Measurements from ENCODE around the gene NTNG1.

NTNG1 gene

GRCh38 chr1:107459204-107459904, 318.5 kb downstream of the NTNG1 start:
- no peak for DNase-seq (ENCODE audit: low read depth)

GRCh38 chr1:107460035-107460434, 319.2 kb downstream of the NTNG1 start:
- DNase-seq (ENCODE audit: low read depth) = no peak

- no peak for DNase-seq (ENCODE audit: low read depth)
Measured at GRCh38 chr1:107464827-107465226, 324.0 kb downstream of the NTNG1 start.

DNA sequence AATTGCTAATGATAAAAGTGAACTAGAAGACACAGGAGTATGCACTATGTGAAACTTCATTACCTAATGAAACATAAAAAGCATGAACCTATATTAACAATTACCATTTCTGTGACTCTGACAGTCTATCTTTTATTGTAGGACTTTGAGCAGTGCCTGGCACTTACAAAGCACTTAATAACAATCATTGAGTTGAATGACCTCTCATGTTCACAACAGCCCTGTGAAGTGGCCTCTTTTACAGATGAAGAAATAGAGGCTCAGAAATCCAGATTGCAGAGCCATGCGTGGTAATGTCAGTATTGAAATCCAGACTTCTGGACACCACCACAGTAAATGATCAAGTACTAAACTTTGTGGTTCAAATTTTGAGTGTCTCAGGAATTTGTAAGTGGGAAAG, 326.4 kb downstream of the NTNG1 start:
- no peak for DNase-seq (ENCODE audit: low read depth)

- no peak for DNase-seq (ENCODE audit: low read depth)
Measured at GRCh38 chr1:107467811-107468210, 327.0 kb downstream of the NTNG1 start.

DNA sequence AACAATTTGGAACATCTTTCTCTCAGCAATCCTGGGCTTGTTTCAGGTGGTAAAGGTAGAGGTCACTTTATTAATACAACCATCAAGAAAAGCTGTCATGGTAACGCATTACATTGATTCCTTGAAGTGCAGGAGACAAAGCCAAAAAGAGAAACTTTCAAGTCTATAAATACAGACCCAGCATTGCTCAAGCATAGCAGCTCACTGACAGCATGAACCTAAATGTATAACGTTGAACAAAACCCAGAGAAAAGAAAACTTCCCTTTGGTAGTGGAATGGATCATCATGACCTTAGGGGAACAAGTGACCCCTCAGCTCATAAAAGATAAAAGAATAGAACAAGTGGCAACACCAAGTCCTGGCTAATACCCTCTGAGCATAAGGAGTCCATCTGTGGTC, 332.2 kb downstream of the NTNG1 start:
- no peak for DNase-seq (ENCODE audit: low read depth)

GRCh38 chr1:107474877-107475612, 334.2 kb downstream of the NTNG1 start:
- no peak for DNase-seq (ENCODE audit: low read depth)

- no peak for DNase-seq (ENCODE audit: low read depth)
Measured at GRCh38 chr1:107477233-107477632, 336.4 kb downstream of the NTNG1 start.

DNA sequence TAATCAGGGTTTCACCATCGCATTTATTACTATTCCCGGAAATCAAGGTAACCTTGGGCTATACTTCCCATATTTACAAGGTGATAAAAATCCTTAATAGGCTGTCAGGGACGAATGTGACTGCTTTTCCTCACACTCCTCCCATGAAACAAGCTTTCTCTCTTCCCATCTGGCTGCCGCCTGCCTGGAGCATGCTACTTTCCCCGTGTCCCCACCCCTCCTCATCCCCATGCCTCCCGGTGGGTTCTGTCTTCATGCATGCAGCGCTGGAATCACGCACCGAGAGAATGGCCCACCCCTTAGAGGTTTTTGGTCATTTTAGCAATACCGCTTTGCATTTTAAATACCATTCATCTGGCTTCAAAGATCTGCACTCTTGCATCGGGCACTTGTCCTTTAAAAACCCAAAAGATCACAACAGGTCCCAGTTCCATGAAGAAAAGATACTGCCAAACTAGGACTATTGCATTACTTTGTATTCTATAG, 339.1 kb downstream of the NTNG1 start:
- no peak for DNase-seq (ENCODE audit: low read depth)

DNA sequence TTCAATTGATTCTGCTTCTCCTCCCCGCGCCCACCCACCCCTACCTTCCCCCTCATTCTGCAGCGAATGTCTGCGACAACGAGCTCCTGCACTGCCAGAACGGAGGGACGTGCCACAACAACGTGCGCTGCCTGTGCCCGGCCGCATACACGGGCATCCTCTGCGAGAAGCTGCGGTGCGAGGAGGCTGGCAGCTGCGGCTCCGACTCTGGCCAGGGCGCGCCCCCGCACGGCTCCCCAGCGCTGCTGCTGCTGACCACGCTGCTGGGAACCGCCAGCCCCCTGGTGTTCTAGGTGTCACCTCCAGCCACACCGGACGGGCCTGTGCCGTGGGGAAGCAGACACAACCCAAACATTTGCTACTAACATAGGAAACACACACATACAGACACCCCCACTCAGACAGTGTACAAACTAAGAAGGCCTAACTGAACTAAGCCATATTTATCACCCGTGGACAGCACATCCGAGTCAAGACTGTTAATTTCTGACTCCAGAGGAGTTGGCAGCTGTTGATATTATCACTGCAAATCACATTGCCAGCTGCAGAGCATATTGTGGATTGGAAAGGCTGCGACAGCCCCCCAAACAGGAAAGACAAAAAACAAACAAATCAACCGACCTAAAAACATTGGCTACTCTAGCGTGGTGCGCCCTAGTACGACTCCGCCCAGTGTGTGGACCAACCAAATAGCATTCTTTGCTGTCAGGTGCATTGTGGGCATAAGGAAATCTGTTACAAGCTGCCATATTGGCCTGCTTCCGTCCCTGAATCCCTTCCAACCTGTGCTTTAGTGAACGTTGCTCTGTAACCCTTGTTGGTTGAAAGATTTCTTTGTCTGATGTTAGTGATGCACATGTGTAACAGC, 339.9 kb downstream of the NTNG1 start:
- DNase-seq (ENCODE audit: low read depth) = no peak

DNA sequence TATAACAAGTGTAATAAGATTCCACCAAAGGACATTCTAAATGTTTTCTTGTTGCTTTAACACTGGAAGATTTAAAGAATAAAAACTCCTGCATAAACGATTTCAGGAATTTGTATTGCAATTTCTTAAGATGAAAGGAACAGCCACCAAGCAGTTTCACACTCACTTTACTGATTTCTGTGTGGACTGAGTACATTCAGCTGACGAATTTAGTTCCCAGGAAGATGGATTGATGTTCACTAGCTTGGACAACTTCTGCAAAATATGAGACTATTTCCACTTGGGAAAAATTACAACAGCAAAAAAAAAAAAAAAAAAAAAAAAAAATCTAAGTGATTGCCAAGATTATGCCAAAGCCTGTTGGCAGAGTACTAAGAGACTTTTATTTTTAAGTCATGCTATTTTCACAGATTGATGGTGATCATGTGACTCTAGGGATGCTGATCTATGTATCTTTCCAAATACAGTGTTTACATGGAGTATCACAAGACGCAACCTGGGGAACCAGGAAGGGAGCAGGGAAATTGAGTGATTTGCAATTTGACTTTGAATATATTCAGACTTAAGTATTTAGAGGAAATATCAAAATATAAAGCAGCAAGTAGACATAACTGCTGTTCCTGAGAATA, 341.0 kb downstream of the NTNG1 start:
- DNase-seq (ENCODE audit: low read depth) = no peak

GRCh38 chr1:107483949-107484348, 343.1 kb downstream of the NTNG1 start:
- DNase-seq (ENCODE audit: low read depth) = no peak

DNA sequence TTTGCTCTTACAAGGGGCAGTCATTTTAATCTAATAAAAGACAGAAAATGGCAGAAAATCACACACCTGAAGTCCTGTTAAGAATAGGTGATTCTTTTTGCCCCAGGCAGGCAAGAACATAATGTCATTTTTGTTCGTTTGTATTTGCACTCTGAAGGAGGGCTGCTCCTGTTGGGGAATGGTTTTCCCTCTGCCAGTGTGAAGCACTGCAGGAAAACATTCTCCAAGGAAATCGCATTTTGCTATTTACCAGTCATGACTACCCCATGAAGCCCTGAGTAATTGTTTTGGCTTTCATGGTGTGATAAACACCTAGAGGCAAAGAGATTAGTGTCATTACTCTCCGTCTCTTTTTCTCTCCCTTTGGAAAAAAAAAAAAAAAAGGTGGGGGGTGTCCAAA, 345.5 kb downstream of the NTNG1 start:
- no peak for DNase-seq (ENCODE audit: low read depth)

DNA sequence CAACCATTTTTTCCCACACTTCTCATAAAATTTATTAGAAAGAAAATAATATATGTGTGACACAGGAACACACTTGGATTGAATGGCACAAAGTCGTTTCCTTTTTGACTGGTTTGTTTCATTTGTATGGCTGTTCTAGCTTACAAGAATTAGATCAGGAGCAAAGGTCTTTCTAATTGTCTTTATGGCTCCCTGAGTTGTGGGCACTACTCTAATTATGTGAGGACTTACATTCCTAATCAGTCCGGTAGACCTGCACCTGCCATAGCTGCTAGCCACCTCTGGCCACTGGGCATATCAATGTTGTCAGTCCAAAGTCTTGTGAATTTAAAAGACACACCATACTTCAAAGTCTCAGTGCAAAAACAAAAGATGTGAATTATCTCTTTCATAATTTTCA, 346.7 kb downstream of the NTNG1 start:
- DNase-seq (ENCODE audit: low read depth) = no peak

GRCh38 chr1:107491582-107491981, 350.7 kb downstream of the NTNG1 start:
- DNase-seq (ENCODE audit: low read depth) = no peak

GRCh38 chr1:107493111-107493716, 352.4 kb downstream of the NTNG1 start:
- DNase-seq (ENCODE audit: low read depth) = no peak

- no peak for DNase-seq (ENCODE audit: low read depth)
Measured at GRCh38 chr1:107494061-107494460, 353.2 kb downstream of the NTNG1 start.

DNA sequence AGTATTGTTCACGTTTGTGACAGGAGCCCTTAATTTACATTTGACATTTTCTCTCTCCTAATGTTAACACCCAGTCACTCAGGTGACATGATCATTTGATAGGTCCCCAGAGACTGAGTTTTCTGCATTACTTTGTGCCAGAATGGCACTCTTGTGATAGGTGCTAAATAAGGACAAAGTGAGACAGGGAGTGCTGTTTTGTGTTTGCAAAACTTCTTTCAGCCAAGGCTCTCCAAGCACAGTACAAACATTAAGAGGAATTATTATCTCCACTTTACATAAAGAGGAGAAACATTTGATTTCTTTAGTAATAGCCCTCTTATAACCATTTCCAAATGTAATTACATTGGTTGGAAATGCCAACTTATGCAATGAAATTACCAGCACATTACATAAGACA, 355.2 kb downstream of the NTNG1 start:
- no peak for DNase-seq (ENCODE audit: low read depth)

DNA sequence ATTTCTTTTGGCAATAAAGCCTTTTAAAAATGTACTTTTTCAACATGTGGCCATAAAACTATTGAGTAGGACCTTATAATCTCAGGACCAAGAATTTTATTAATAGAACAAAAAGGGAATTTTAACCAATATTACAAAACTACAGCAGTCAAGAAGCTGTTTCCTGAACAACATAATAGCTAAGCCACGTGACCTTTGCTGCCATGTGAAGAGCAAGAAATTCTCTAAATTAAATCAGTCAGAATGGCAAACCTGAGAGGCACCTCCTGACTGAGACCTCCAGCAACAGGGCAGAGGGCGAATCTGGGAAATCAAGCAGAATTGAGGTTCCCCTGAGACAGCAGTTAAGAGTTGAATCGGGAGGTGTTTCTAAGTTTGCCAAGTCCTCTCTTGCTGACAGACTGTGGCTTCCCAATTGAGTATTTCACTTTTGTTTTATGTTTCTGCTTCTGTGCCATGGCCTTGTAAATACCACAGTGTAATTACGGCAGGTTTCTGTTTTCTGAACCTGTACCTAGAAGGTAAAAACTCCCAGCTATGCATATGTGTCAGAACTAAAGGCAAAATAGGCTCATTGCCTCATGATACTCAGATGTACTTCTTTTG, 358.4 kb downstream of the NTNG1 start:
- no peak for DNase-seq (ENCODE audit: low read depth)

GRCh38 chr1:107501081-107501605, 360.3 kb downstream of the NTNG1 start:
- no peak for DNase-seq (ENCODE audit: low read depth)

- DNase-seq (ENCODE audit: low read depth) = no peak
Measured at GRCh38 chr1:107510347-107510746, 369.5 kb downstream of the NTNG1 start.

Data from activated T-cell treated with anti-CD3 and anti-CD28 coated beads for 1 hour (primary cell).